ENCODE measurements around the gene CCDC88C.

Gene CCDC88C

GRCh38 chr14:91377700-91378652 lies 39.6 kb downstream of the CCDC88C start:
- DNase-seq: peak; percentile 70

DNA sequence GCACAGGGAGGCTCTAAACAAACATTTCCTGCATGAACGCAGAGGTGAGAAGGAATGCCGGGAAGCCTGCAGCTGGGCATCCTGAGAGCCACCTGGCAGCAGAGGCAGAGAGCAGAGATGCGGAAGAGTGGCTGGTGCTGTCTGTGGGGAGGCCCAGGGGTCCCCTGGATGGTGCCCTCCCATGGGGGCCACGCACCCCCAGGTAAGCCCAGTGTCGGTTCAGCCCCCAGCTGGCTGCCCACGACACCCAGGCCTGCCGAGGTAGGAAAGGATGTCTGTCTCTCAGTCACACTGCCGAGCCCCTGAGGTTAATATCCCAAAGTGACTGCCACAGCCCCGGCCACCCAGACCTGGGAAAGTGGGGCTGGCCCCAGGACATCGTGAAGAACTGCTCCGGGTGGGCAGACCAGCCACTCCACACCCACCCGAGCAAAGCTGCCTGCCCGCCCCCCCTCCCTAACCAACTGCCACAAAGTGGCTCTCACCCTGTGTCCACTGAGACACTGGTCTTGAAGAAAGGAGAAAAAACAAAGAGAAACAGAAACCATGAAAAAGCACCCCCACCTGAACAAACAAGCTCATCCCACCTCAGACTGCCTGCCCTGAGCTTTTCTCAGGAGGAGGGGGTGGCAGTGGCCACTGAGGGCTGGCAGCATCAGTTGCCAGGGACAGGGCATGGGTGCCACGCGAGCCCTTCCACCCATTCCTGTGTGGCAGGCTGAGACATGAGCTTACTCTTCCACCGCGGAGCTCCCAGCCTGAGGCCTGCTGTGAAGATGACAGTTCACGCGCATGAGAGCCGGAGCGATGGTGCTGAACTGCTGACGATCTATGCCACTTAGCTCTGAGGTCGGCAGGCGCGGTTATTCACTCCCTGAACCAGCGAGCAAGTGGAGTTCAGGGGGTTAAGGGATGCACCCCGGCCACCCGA lies 40.8 kb downstream of the CCDC88C start:
- DNase-seq: no peak

- DNase-seq: no peak
These were observed 41.7 kb downstream of the CCDC88C start for GRCh38 chr14:91375720-91376452.

DNA sequence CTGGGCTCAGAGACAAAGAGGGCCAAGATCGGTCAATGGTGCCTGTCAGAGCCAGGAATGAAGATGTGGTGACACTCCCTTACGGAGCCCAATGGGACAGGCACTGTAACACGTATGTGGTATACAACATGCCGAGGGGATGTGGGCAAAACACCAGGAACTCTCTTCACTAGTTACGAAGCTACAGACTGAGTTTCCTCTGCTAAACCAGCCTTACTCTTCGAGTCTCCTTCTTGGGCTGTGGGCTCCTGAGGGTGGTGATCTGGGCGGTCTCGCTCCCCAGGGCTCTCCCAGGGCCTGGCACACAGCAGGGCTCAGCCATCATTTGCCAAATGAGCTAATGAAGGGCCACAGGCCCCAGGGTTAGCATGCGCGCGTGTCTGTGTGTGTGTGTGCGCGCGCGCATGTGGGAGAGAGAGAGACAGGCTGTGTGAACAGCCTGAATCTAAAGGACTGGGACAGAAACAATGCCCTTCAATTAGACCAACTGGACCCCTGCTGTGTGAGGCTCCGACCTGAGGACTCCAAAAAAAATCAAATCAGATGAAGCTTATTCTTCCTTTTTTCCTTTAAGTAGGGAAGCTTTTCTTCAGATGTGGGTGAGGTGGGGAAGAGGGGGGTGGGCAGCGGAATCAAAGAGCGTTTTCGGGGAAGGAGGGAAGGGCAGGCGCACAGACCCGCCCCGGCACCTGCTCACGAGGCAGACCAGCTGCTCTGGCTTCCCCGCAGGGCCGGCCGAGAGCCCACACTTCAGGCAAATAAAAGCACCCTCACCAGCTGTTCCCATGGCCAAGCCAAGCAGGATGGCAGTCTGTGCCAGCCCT lies 42.5 kb downstream of the CCDC88C start:
- DNase-seq: no peak

DNA sequence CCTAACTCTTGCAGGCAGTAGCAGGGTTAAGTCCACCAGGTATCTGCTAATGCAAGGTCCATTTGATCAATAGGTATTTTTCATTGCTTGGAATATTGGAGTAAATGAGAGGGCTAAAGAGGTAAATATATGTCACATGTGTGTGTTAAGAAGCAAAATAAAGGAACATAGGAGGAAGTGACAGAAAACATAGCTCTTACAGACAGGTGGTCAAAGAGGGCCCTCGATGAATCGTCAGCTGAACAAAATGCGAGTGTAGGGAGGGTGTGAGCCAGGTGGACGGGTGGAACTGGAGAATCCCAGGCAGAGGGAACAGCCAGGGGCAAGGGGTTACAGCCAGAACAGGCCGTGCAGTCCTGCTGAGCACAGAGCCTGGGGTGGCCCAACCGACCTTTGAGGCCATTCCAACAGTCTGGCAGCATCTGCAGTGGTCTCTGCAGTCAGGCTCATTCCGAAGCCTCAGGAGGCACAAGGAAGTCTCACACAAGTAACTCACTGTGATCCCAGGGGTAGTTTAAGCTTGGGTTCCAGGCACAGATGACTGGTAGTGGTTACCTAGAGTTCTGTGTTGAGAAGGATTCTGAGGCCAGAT lies 43.2 kb downstream of the CCDC88C start:
- no peak for DNase-seq

DNA sequence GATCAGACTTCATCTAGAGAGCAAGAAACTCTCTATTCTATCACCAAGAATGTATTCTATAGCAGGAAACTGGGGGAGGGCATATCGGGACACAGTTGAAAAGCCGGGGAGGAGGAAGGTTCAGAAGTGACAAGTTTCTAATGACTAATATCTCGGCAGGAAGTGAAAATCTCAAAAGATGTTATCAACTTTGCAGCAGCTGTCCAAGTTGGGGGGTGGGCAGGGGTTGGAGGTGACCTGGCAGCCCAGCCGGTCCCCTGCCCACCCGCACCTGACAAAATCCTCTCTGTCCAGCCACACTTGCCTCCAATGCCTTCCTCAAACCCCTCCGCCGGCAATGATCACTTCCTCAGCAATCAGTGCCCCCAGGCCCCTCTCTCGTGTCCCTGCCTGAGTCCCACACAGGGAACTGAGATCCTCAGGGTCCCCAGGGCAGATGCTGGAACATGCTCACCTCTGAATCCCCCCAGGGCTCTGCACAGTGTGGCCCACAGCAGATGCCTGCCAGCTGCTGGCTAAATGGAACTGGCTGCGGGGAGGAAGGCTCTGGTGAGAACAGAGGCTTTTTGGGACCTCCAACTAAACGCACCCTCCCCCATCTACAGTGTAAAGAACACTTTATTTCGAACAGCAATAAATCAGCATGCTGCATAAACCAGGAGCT lies 43.9 kb downstream of the CCDC88C start:
- DNase-seq: peak; percentile 78

- no peak for DNase-seq
These were observed 44.7 kb downstream of the CCDC88C start for GRCh38 chr14:91372671-91373495.

DNA sequence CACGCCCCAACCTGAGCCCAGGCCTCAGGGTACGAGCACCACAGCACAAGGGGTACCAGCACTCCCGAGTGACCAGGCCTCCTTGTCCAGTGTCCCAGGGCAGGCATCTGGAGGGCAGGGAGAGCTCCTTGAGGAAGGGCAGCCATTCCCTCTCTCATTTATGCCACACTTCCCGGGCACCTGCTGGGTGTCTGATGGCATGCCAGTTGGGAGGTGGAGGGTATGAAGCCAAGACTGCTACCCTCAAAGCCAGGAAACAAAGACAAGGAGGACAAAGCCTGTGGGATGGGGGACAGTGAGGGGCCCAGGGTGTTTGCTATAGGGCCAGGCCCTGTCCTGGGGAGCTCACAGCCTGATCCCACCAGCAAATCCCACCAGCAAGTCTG lies 45.6 kb downstream of the CCDC88C start:
- no peak for DNase-seq

DNA sequence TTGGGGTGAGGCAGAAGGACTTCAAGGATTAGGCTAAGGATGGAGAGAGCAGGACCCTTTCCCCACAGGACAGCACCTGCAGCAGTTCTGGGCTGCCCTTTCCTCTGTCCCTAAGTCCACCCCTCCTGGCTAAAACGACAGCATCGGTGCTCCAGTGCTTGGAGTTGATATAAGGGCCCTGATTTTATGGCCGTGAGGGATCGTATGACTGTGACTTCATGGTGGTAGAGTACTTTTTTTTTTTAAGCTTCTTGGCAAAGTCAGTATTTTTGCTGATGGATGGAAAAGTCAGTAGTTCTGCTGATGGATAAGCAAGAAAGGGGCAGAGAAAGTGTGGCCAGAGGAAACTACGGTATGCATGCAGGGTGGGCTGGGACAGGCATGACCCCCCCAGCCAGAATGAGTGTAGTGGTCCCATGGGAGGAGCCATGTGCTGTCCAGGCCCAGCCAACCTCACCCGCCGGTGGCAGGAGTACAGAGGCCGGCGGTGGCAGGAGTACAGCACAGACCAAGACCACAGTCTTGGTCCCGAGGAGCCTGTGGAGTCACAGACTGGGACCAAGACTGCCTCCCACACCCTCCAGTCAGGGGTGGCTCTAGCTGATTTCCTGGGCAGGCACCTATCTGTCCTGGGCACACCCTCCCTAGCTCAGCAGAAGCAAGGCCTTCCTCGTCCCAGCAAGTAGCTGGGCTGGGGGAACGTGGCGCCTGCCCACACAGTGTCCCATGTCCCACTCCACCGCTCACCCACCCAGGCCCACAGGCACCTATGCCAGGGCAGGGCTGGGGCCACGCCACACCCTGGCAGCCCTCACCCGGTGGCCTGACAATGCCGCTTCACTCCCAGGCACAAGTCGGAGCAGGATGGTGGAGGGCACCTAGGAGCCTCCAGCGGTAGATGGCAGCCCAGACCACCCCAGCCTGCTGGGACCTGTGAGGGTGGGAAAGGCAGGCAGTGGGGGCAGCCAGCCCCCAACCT lies 46.3 kb downstream of the CCDC88C start:
- DNase-seq: no peak

GRCh38 chr14:91369628-91370445 lies 47.8 kb downstream of the CCDC88C start:
- DNase-seq: peak; percentile 46

DNA sequence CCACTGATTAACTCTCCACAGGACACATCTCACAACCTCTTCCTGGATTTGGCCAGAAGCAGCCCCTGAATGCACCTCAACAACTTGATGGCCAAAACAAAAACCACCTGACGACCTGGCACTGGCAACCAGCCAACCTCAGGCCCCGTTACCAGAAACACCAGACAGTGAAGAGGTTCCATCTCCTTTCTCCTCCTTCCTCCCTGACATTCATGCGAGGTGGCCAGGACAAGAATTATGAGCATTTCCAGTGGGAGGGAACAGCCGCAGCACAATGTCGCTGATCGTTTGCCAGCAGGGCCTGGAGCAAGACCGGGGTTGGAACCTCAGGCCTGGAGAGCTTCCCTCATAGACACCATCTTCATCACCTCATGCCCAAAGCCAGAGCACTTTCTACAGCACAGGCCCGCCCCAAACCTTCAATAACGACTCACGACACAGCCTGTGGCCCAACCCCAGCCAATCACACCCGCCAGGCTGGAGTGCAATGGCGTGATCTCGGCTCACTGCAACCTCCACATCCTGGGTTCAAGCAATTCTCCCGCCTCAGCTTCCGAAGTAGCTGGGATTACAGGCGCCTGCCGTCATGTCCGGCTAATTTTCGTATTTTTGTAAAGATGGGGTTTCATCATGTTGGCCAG lies 48.7 kb downstream of the CCDC88C start:
- no peak for DNase-seq

- peak; percentile 88 for DNase-seq
These were observed 50.1 kb downstream of the CCDC88C start for GRCh38 chr14:91367173-91368171.

DNA sequence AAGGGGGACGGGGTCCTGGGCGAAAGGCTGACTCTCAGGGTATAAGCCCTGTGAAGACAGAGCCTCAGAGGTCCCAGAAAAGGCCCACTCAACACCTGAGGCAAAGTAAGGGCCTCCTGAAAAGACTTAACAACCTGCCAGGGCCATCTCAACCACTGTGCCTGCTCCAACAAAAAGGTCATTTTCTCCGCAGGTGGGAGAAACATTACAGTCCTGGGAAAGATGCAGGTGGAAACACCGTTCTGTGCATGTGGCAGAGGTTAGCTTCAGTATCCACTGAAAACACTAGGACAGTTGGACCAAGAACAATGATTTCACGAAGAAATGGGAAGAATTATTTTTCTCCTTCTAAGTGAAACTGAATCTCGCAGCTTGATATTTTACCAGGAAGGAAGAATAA lies 50.9 kb downstream of the CCDC88C start:
- DNase-seq: no peak

DNA sequence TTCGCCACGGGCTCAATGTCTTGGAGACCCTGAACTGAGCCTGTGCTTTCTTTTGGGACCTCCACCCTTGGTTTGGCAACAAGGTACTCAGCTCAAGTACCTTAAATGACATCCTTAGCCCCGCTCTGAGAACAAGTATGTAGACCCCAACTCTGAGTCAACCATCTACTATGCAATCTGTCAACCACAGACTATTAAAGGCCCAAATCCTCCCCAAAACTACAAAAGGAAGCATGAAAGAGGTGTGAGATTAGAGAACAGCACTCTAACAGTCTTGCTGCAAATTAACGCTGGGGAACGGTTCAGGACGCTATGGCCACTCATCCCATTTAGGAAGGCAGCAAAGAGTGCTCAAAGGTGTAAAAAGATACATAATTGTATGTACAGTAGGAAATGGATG lies 52.1 kb downstream of the CCDC88C start:
- DNase-seq: no peak

DNA sequence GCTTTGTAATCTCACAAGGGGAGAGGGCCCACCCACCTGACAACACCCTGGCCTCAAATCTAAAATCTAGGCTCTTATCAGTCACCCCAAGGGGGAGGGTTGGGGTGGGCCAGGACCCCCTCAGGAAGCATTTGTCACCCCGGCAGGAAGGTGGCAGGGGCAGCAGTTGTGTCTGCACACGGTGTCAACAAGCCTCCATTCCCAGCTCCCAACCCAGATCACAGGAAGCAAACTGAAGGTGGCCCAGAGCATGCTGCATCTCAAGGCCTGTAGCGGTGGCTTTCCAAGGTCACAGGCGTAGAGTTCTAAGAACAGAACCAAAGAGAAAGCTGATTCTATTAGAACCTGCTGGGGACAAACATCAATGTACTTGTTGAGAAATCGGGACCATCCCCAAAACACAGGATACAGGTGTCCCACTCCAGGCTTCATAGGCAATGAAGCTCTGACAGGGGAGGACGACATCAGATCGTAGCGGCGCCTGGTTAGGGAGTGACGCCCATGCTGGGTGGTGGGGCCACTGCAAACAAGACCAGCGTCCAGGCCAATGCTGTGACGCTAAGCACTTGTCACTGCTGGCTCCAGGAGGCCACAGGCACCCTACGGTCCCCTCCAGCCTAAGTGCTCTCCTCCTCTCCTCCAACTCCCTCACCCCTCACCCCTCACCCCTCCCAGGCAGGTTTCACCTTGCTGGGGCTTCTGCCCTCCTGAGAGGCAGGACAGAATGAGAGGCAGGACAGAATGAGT lies 52.9 kb downstream of the CCDC88C start:
- no peak for DNase-seq
